Measurements from ENCODE around the gene NEXN. TPM values are rescaled to one million over a fixed set of nuclear protein-coding genes. Genes with fewer than 3 reads are reported as not detected.

The NEXN gene
- total and polyA plus RNA-seq, 4 donors, result 7.6 to 20.9 (median 12.5) TPM

DNA sequence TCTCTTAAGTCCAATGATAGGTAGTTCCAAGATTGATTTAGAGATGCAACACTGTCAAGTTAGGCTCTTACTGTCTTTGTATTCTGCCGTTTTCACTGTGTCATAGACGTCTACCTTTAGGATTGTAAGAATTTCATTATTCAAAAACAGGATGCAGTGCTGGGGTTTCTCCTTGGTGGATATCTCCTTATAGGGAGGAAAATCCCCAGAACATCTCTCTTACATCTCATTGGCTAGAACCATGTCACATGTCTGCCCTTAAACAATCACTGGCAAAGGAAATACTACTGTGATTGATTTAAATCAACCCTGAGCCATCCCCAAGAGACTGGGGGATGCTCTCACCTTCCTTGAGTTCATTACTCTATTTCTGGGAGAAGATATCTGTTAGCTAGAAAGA is 101.3 kb downstream of the NEXN start:
- Histone ChIP-seq H3K9ac (ENCODE audit: insufficient read depth in 1 of 2, low read length in 2 of 2) (no peak overlapping the region), H3K4me3 (no peak overlapping the region), H3K36me3 (ENCODE audit: control insufficient read depth in 4 of 4, insufficient read depth in 4 of 4, low read length in 4 of 4) (peaks cover 0 to 6% (median 1%) of the 10 kb centered on the region in 4 donors), H3K9me3 (ENCODE audit: control insufficient read depth in 4 of 4, insufficient read depth in 3 of 4, low read length in 3 of 4) (no peaks in the 10 kb centered on the region), H3K27me3 (ENCODE audit: control insufficient read depth in 3 of 3, insufficient read depth in 3 of 3, low read length in 2 of 3) (no peaks in the 10 kb centered on the region), H3K4me1 (ENCODE audit: control insufficient read depth in 5 of 5, insufficient read depth in 5 of 5, low read length in 5 of 5) (peaks cover 0 to 16% (median 3%) of the 10 kb centered on the region in 5 donors), H3K27ac (ENCODE audit: low read depth in 1 of 2, low read length in 1 of 2) (no peak overlapping the region)
- DNase-seq (no peak), ATAC-seq (ENCODE audit: insufficient read depth, low FRiP score) (no peak)
- TF ChIP-seq, protein P1, sequence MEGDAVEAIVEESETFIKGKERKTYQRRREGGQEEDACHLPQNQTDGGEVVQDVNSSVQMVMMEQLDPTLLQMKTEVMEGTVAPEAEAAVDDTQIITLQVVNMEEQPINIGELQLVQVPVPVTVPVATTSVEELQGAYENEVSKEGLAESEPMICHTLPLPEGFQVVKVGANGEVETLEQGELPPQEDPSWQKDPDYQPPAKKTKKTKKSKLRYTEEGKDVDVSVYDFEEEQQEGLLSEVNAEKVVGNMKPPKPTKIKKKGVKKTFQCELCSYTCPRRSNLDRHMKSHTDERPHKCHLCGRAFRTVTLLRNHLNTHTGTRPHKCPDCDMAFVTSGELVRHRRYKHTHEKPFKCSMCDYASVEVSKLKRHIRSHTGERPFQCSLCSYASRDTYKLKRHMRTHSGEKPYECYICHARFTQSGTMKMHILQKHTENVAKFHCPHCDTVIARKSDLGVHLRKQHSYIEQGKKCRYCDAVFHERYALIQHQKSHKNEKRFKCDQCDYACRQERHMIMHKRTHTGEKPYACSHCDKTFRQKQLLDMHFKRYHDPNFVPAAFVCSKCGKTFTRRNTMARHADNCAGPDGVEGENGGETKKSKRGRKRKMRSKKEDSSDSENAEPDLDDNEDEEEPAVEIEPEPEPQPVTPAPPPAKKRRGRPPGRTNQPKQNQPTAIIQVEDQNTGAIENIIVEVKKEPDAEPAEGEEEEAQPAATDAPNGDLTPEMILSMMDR (IDR thresholded peaks at IDR 0.05; ENCODE audit: control extremely low read depth, extremely low read depth), result no peak
- 93 to 94% methylated on average over 2 of the region's 2 CpGs for WGBS, 2 donors

GRCh38 chr1:77990629-77991204 is 102.3 kb downstream of the NEXN start:
- Histone ChIP-seq H3K36me3 (ENCODE audit: control insufficient read depth in 4 of 4, insufficient read depth in 4 of 4, low read length in 4 of 4) (peaks cover 0 to 6% (median 1%) of the 10 kb centered on the region in 4 donors), H3K4me3 (no peak overlapping the region), H3K9ac (ENCODE audit: insufficient read depth in 1 of 2, low read length in 2 of 2) (no peak overlapping the region), H3K27ac (ENCODE audit: low read depth in 1 of 2, low read length in 1 of 2) (no peak overlapping the region), H3K9me3 (ENCODE audit: control insufficient read depth in 4 of 4, insufficient read depth in 3 of 4, low read length in 3 of 4) (no peaks in the 10 kb centered on the region), H3K4me1 (ENCODE audit: control insufficient read depth in 5 of 5, insufficient read depth in 5 of 5, low read length in 5 of 5) (peaks cover 0 to 11% (median 3%) of the 10 kb centered on the region in 5 donors), H3K27me3 (ENCODE audit: control insufficient read depth in 3 of 3, insufficient read depth in 3 of 3, low read length in 2 of 3) (no peaks in the 10 kb centered on the region)
- DNase-seq (no peak), ATAC-seq (ENCODE audit: insufficient read depth, low FRiP score) (no peak)
- 88 to 90% methylated on average over 3 of the region's 3 CpGs for WGBS, 2 donors
- TF ChIP-seq, protein P1 (IDR thresholded peaks at IDR 0.05; ENCODE audit: control extremely low read depth, extremely low read depth), result no peak

- Histone ChIP-seq H3K27me3 (ENCODE audit: control insufficient read depth in 3 of 3, insufficient read depth in 3 of 3, low read length in 2 of 3) (no peaks in the 10 kb centered on the region), H3K9me3 (ENCODE audit: control insufficient read depth in 4 of 4, insufficient read depth in 3 of 4, low read length in 3 of 4) (no peaks in the 10 kb centered on the region), H3K9ac (ENCODE audit: insufficient read depth in 1 of 2, low read length in 2 of 2) (no peak overlapping the region), H3K4me1 (ENCODE audit: control insufficient read depth in 5 of 5, insufficient read depth in 5 of 5, low read length in 5 of 5) (peaks cover 0 to 7% (median 3%) of the 10 kb centered on the region in 5 donors), H3K27ac (ENCODE audit: low read depth in 1 of 2, low read length in 1 of 2) (no peak overlapping the region), H3K4me3 (no peak overlapping the region), H3K36me3 (ENCODE audit: control insufficient read depth in 4 of 4, insufficient read depth in 4 of 4, low read length in 4 of 4) (peaks cover 0 to 6% (median 1%) of the 10 kb centered on the region in 4 donors)
- TF ChIP-seq, protein P1 (IDR thresholded peaks at IDR 0.05; ENCODE audit: control extremely low read depth, extremely low read depth), result no peak
- no peak for DNase-seq
- ATAC-seq (ENCODE audit: insufficient read depth, low FRiP score), result no peak
Observed at GRCh38 chr1:77991638-77992037, 103.2 kb downstream of the NEXN start.

Other genes with a start within 250 kb of the NEXN start
- 100 to 1,000 TPM in 1 of 2 donors, 10 to 100 TPM in 1; 34.7 to 133 TPM for gene ZZZ3, start 206.0 kb upstream of the NEXN start, total RNA-seq
- gene ZZZ3, start 206.0 kb upstream of the NEXN start, polyA plus RNA-seq, result 10 to 100 TPM in 1 of 2 donors, 1 to 10 TPM in 1; 9.9 to 11.1 TPM
- 100 to 1,000 TPM in 1 of 2 donors, 10 to 100 TPM in 1; 54.1 to 171 TPM for gene USP33, start 128.8 kb upstream of the NEXN start, total RNA-seq
- 10 to 100 TPM; 21.9 to 27.2 TPM for gene USP33, start 128.8 kb upstream of the NEXN start, polyA plus RNA-seq
- 10 to 100 TPM; 12.5 to 28.2 TPM for gene MIGA1, start 109.0 kb upstream of the NEXN start, total RNA-seq
- gene MIGA1, start 109.0 kb upstream of the NEXN start, polyA plus RNA-seq, result 1 to 10 TPM; 2.7 to 4.6 TPM
- 100 to 1,000 TPM in 1 of 2 donors, 10 to 100 TPM in 1; 88.6 to 324 TPM for gene FUBP1, start 90.4 kb downstream of the NEXN start, total RNA-seq
- 10 to 100 TPM; 39.1 to 52.5 TPM for gene FUBP1, start 90.4 kb downstream of the NEXN start, polyA plus RNA-seq
- gene DNAJB4, start 116.3 kb downstream of the NEXN start, total RNA-seq, result 10 to 100 TPM; 30.5 to 88.7 TPM
- gene DNAJB4, start 116.3 kb downstream of the NEXN start, polyA plus RNA-seq, result 10 to 100 TPM in 1 of 2 donors, 1 to 10 TPM in 1; 8.3 to 11.7 TPM
- 1 to 10 TPM; 2.4 to 2.5 TPM for gene GIPC2, start 157.3 kb downstream of the NEXN start, total RNA-seq
- 1 to 10 TPM in 1 of 2 donors, under 1 TPM in 1; 0.94 to 1.1 TPM for gene GIPC2, start 157.3 kb downstream of the NEXN start, polyA plus RNA-seq

Measured in lung (tissue), 12 donors.